Osteoblast (primary cell): Measurements from ENCODE around the gene NFKBIL1. TPM values are rescaled to one million over a fixed set of nuclear protein-coding genes. Genes with fewer than 3 reads are reported as not detected.

ENCODE experiments used
- DNase-seq: peaks from one replicate; pipeline ENCODE4 v3.0.0; 2011; ENCODE audit warnings: low spot score, mixed read lengths; ENCODE audit not compliant: insufficient read length; ENCODE audit errors: missing footprints
- H2AFZ ChIP-seq: 2 replicates; pipeline ENCODE4 v1.6.0; 2011; ENCODE audit warnings: mild to moderate bottlenecking, low read length
- H3K27ac ChIP-seq: 2 replicates; pipeline ENCODE4 v1.5.1; 2011; ENCODE audit warnings: mild to moderate bottlenecking, low read depth, low read length, moderate library complexity
- H3K27me3 ChIP-seq: 2 replicates; pipeline ENCODE4 v1.6.0; 2012; ENCODE audit warnings: mild to moderate bottlenecking, control low read depth, inconsistent platforms, low read length, moderate library complexity; ENCODE audit not compliant: insufficient read depth
- H3K36me3 ChIP-seq: 2 replicates; pipeline ENCODE4 v1.5.1; 2011; ENCODE audit warnings: mild to moderate bottlenecking, low read length, control low read depth, moderate library complexity; ENCODE audit not compliant: insufficient read depth
- H3K4me1 ChIP-seq: 2 replicates; pipeline ENCODE4 v1.5.1; 2011; ENCODE audit warnings: mild to moderate bottlenecking, low read length, control low read depth, moderate library complexity; ENCODE audit not compliant: insufficient read depth
- H3K4me2 ChIP-seq: 2 replicates; pipeline ENCODE4 v1.6.0; 2011; ENCODE audit warnings: mild to moderate bottlenecking, low read length; ENCODE audit not compliant: insufficient read depth
- H3K4me3 ChIP-seq: fragments of 200-600 bp; sonication (generic); 3 replicates; pipeline ENCODE4 v1.5.1; 2012; ENCODE audit warnings: mild to moderate bottlenecking, low read length, inconsistent platforms; ENCODE audit not compliant: insufficient read depth
- H3K79me2 ChIP-seq: 2 replicates; pipeline ENCODE4 v1.6.0; 2012; ENCODE audit warnings: mild to moderate bottlenecking, low read length, control low read depth, inconsistent platforms; ENCODE audit not compliant: insufficient read depth
- H3K9me3 ChIP-seq: 2 replicates; pipeline ENCODE4 v1.5.1; 2011; ENCODE audit warnings: low read depth, low read length, control low read depth
- H4K20me1 ChIP-seq: 2 replicates; pipeline ENCODE4 v1.6.0; 2012; ENCODE audit warnings: mild to moderate bottlenecking, low read length, control low read depth; ENCODE audit not compliant: insufficient read depth
- total RNA-seq: library from RNA; depleted of rRNA; stranded (reverse); fragments of >200 nt; gene quantifications from 2 replicates; pipeline ENCODE4 v1.2.3, GENCODE V29; 2012
- TF ChIP-seq, protein P1 (sequence below): IDR thresholded peaks from 2 replicates; pipeline ENCODE4 v1.5.1; 2011; ENCODE audit warnings: mild to moderate bottlenecking, low read depth, low read length, moderate library complexity; ENCODE audit errors: extremely low read depth

The NFKBIL1 gene
- total RNA-seq, 1 donor = 56.8 TPM

DNA sequence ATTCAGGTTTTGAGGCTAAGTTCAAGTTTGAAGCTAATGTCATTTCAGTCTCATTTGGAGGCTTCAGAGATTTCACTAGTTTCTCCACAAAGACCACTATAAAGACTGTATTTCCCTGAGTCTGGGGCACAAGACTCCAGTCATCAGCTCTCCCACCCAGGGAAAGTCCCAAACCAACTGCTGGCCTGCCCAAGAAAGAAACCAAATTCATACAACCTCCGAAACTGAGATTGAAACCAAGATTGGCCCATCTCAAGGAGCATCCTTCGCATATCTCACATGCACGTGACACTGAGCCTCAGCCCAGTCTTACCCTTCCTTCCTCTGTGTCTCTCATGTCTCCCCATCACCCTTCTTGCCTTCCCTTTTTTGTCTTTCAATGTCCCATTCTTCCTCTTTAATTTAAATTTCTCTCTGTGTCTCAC is 21.1 kb downstream of the NFKBIL1 start:
- TF ChIP-seq, protein P1, sequence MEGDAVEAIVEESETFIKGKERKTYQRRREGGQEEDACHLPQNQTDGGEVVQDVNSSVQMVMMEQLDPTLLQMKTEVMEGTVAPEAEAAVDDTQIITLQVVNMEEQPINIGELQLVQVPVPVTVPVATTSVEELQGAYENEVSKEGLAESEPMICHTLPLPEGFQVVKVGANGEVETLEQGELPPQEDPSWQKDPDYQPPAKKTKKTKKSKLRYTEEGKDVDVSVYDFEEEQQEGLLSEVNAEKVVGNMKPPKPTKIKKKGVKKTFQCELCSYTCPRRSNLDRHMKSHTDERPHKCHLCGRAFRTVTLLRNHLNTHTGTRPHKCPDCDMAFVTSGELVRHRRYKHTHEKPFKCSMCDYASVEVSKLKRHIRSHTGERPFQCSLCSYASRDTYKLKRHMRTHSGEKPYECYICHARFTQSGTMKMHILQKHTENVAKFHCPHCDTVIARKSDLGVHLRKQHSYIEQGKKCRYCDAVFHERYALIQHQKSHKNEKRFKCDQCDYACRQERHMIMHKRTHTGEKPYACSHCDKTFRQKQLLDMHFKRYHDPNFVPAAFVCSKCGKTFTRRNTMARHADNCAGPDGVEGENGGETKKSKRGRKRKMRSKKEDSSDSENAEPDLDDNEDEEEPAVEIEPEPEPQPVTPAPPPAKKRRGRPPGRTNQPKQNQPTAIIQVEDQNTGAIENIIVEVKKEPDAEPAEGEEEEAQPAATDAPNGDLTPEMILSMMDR = no peak
- Histone ChIP-seq H3K4me1 (peaks cover 2% of the 10 kb centered on the region), H3K79me2 (no peaks in the 10 kb centered on the region), H3K4me3 (no peak overlapping the region), H3K9me3 (no peaks in the 10 kb centered on the region), H3K36me3 (no peaks in the 10 kb centered on the region), H3K4me2 (no peak overlapping the region), H3K27me3 (no peaks in the 10 kb centered on the region), H2AFZ (no peak overlapping the region), H3K27ac (no peak overlapping the region), H4K20me1 (no peaks in the 10 kb centered on the region)
- DNase-seq = peak; percentile 6

DNA sequence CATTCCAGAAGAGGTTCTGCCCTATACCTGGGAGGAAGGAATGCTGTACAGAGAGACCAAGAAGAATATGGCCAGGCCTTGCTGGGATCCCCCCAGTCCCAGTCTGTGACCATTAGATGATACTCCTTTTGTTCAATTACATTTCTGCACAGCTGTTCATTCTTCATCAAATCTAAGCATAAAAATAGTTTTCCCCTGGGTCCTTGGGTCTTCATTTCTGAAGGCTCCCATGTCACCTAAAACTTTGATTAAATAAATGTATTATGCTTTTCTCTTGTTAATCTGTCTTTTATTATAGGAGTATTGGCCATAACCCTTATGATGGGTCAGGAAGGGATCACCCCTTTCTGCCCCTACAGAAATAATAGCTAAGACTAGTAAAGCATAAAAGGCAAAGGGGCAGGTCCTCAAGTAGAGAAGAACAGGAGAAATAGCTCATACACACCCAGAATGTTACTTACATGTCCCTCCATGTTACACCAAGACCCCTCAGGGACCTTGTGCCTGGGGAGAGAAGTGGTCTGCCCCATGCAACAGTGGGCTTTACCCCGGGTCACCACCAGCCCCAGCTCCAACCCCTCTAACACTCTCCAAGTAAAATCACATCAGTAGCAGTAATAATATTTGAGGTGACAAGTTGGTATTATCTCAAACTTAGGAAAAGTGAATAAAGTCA is 22.6 kb downstream of the NFKBIL1 start:
- Histone ChIP-seq H3K4me1 (peaks cover under 1% of the 10 kb centered on the region), H3K4me2 (no peak overlapping the region), H4K20me1 (no peaks in the 10 kb centered on the region), H3K4me3 (no peak overlapping the region), H2AFZ (no peak overlapping the region), H3K27ac (no peak overlapping the region), H3K36me3 (no peaks in the 10 kb centered on the region), H3K79me2 (no peaks in the 10 kb centered on the region), H3K27me3 (no peaks in the 10 kb centered on the region), H3K9me3 (no peaks in the 10 kb centered on the region)
- TF ChIP-seq, protein P1 = no peak
- peak; percentile 11 for DNase-seq

DNA sequence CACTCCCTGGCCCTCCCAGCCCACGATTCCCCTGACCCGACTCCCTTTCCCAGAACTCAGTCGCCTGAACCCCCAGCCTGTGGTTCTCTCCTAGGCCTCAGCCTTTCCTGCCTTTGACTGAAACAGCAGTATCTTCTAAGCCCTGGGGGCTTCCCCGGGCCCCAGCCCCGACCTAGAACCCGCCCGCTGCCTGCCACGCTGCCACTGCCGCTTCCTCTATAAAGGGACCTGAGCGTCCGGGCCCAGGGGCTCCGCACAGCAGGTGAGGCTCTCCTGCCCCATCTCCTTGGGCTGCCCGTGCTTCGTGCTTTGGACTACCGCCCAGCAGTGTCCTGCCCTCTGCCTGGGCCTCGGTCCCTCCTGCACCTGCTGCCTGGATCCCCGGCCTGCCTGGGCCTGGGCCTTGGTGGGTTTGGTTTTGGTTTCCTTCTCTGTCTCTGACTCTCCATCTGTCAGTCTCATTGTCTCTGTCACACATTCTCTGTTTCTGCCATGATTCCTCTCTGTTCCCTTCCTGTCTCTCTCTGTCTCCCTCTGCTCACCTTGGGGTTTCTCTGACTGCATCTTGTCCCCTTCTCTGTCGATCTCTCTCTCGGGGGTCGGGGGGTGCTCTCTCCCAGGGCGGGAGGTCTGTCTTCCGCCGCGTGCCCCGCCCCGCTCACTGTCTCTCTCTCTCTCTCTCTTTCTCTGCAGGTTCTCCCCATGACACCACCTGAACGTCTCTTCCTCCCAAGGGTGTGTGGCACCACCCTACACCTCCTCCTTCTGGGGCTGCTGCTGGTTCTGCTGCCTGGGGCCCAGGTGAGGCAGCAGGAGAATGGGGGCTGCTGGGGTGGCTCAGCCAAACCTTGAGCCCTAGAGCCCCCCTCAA is 24.9 kb downstream of the NFKBIL1 start, which contains the start of gene LTA:
Gene LTA (plus strand): TSS at position 249 of the 871 bp plus-strand sequence. CDS start 454 bp downstream, at position 703.
- no peaks in the 10 kb centered on the region for H4K20me1 ChIP-seq
- no peak within 1 kb of the TSS for H3K4me2 ChIP-seq
- H3K4me3 ChIP-seq = no peak within 1 kb of the TSS
- H3K27ac ChIP-seq = no peak within 1 kb of the TSS
- peak; percentile 47 for DNase-seq
- TF ChIP-seq, protein P1 = no peak
- no peaks in the 10 kb centered on the region for H3K9me3 ChIP-seq
- no peak within 1 kb of the TSS for H2AFZ ChIP-seq
- H3K4me1 ChIP-seq = peaks cover 2% of the 10 kb centered on the region
- H3K79me2 ChIP-seq = no peaks in the 10 kb centered on the region
- no peaks in the 10 kb centered on the region for H3K36me3 ChIP-seq
- H3K27me3 ChIP-seq = no peaks in the 10 kb centered on the region
